ENCODE measurements around the gene UPK2. TPM values are rescaled to one million over a fixed set of nuclear protein-coding genes. Genes with fewer than 3 reads are reported as not detected.

UPK2 gene
- not detected in 2 replicates for total RNA-seq

GRCh38 chr11:118956094-118956846 is at the start of gene UPK2:
UPK2 (plus strand) TSS chr11:118956298; CDS start chr11:118956351, 53 bp downstream.

DNA sequence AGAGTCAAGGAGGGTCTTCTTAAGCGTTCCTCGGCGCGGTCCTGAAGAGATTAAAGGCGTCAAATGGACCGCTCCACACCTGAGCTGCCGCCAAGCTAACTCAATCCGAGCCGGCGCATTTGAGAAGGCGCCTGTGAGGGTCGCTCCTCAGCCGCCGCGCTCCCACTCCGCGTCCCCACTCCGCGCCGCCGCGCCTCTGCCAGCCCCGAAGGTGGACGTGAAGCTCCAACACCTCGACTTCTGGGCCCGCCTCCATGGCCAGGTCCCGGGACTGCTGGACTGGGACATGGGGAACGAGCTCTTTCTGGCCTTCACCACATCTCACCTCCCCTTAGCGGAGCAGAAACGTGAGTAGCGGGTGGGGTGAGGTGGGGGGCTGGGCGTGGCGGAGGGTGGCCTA is 15.5 kb downstream of the UPK2 start, which contains the start of gene FOXR1:
Gene FOXR1 (plus strand): TSS at position 116 of the 400 bp plus-strand sequence. CDS start 171 bp downstream, at position 287.

GRCh38 chr11:118997627-118998387 is 41.7 kb downstream of the UPK2 start, which contains the start of gene CENATAC:
CENATAC (plus strand) TSS chr11:118998138; CDS start chr11:118998198, 60 bp downstream.

Other genes with a start within 250 kb of the UPK2 start
- 61.6 and 91.4 TPM in 2 replicates for gene DDX6, start 165.1 kb upstream of the UPK2 start, total RNA-seq
- not detected in 2 replicates for gene CXCR5, start 72.4 kb upstream of the UPK2 start, total RNA-seq
- gene BCL9L, start 30.4 kb upstream of the UPK2 start, total RNA-seq: 21.1 and 49.4 TPM in 2 replicates
- not detected in 2 replicates for gene FOXR1, start 15.5 kb downstream of the UPK2 start, total RNA-seq
- 6.3 and 6.8 TPM in 2 replicates for gene CENATAC, start 41.8 kb downstream of the UPK2 start, total RNA-seq
- gene RPS25, start 62.0 kb downstream of the UPK2 start, total RNA-seq: 1,512 and 1,580 TPM in 2 replicates
- gene TRAPPC4, start 62.5 kb downstream of the UPK2 start, total RNA-seq: 47.6 and 56.7 TPM in 2 replicates
- gene SLC37A4, start 74.6 kb downstream of the UPK2 start, total RNA-seq: 6.6 and 10.5 TPM in 2 replicates
- 119 and 147 TPM in 2 replicates for gene HYOU1, start 100.9 kb downstream of the UPK2 start, total RNA-seq
- 16.8 and 26.4 TPM in 2 replicates for gene VPS11, start 111.5 kb downstream of the UPK2 start, total RNA-seq
- 3.4 and 22.4 TPM in 2 replicates for gene HMBS, start 128.6 kb downstream of the UPK2 start, total RNA-seq
- gene DPAGT1, start 145.6 kb downstream of the UPK2 start, total RNA-seq: 16.4 and 23.2 TPM in 2 replicates
- 3.4 TPM in 2 replicates for gene C2CD2L, start 151.0 kb downstream of the UPK2 start, total RNA-seq
- gene HINFP, start 165.3 kb downstream of the UPK2 start, total RNA-seq: 6.9 and 16.5 TPM in 2 replicates
- gene ABCG4, start 192.8 kb downstream of the UPK2 start, total RNA-seq: under 0.01 TPM in 1 of 2 replicates, not detected in the other
- 8.8 and 11.8 TPM in 2 replicates for gene NLRX1, start 212.4 kb downstream of the UPK2 start, total RNA-seq
- gene NHERF4, start 229.2 kb downstream of the UPK2 start, total RNA-seq: not detected in 2 replicates